HL-60/S4 (cell line): ENCODE results near the gene FAM98A.

ENCODE experiments used
- in situ Hi-C: fragments of 300-500 bp; cut with MboI; formaldehyde crosslinking; loops from 2 replicates; pipeline ENCODE4 v1.14.3; 2022; ENCODE audit warnings: low sequenced_read_pairs

Gene FAM98A

DNA sequence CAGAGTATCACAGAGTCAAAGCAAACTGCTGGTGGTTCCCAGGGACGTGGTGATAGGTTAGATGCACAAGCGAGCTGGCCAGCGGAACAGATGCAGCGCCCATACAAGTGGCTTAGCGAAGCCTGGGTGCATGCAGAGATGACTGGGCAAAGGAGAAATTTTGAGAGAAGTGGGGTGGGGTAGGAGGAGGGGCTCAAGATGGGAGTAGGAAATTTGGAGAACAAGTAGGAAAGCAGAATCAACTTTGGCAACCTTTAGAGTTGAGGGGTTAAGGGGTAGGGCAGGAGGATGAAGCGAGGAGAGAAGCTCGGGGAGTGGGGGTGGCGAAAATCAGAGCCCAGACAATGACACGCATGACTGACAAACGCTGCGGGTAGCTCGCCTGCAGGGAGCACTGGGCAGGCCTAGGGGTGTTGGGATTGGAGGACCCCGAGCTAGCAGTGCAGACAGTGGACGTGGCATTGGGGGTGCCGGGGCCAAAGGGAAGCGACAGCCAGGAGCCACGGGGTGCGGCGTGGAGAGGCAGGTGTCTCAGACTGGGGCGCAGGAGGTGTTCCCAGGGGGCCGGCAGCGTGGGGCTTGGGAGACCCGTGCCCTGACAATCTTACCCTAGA, 431 bp downstream of the FAM98A start:
- in situ Hi-C loops = no loop called here

DNA sequence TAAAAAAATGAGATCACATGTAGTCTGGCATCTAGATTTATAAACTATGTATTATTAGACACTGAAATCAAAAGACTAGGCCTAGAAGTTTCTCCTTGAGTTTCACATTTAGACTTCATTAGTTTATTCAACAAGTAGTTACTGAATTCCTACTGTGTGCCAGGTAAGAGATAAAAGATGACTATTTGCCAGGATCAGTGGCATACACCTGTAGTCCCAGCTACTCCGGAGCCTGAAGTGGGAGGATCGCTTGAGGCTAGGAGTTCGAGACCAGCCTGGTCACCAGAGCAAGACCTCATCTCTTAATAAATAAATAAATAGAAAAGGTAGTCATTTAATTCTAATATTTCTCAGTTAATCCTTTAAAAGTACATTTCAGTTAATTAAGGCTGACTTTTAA, 2.1 kb downstream of the FAM98A start:
- in situ Hi-C loops = no loop called here

DNA sequence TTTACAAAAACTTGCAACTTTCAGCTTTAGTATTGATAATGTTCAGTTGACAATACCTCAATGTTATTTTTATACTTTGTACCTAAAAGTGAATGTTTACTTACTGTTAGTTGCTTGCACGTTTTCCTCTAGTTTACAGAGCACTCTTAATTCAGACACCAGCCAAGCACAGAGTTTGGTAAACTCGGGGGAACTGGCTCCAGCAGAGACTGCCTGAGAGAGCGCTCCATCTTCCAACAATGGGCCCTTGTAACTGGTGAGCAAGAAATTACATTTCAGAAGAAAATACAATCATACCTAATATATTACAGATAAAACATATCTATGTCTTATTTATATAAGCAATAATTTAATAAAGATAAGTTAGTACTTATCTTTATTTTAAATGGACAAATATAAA, 3.7 kb downstream of the FAM98A start:
- in situ Hi-C loops = no loop called here

DNA sequence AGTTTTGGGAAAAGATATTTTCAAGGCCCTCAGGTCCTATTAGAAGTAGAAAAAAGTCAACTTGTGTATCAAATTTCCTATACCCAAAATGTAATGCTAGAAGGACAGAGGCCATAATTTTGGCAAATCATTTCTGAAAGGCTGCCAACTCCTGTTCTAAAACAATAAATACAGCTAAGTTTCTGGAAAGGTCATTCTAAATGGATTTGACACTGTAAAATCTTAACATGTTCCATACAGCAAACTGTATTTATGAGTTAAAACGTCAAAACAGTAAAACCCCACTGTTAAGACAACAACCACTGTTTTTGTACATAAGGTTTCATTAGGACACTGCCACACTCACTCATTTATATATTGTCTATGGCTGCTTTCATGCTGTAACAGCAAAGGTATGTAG, 9.7 kb downstream of the FAM98A start:
- in situ Hi-C loops = no loop called here

DNA sequence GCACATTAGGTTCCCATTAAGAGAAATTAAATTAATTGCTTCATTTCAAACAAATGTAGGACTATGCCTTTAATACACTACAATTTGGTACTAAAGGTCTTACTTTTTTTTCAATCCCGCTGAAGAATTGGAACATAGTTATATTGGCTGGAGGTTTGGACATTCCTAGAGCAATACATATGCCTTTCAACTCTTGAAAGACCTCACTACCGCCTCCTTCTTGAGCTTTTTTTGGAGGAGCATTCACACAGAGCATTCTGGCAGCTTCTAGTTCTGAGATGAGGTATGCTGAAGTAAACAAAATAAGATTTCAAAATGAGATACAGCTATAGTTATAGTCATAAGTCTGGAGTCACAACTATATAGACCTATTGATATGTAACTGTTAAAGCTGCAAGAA, 10.9 kb downstream of the FAM98A start:
- in situ Hi-C loops = no loop called here

DNA sequence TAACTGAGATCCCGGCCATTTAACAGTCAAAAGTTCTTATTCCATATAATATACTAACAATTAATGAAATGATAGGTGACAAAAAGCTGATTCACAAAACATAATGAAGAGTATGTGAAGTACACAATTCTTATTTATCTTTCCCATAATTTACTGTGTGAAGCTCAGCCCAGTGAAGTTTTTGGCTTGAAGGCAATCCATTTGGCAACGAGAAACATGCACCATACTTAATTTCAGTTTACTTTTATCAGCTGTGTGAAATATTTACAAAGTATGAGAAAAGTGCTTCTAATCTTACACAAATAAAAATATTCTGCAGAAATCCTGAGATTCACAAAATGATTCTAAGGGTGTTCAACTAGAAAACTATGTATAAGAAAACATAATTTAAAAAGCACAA, 12.3 kb downstream of the FAM98A start:
- in situ Hi-C loops = no loop called here

DNA sequence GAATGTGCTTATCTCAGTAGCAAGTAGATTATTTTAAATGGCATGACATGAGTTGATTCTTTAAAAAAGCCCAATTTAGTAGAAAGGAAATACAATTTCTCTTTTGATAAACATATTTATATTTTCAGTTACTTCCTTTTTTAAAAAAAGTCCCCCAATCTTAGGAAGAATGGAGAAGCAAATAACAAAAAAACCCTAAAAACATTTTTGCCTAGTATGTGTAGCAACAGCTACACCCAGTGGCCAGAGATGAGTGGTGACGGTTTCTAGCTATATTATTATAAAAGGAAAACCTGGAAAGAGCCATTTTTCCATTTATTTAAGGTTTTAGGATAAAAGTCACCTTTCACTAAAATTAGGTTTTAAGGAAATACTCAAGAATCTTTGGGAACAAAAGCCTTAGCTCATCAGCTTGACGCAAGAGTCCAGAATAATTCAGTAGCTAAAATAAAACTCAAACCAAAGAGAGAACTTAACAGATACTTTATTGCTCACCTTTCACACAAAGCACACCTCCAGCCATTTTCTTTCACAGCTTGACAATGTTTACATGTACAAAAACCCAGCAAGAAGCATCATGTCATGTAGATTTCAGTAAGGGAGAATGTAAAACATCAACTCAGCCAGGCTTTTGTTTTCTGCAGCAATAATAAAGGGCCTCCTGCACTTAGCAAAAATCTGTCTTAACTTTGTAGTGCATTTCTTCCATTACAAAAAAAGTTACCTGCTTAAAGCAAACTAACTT, 15.7 kb downstream of the FAM98A start:
- in situ Hi-C loops = no loop called here

DNA sequence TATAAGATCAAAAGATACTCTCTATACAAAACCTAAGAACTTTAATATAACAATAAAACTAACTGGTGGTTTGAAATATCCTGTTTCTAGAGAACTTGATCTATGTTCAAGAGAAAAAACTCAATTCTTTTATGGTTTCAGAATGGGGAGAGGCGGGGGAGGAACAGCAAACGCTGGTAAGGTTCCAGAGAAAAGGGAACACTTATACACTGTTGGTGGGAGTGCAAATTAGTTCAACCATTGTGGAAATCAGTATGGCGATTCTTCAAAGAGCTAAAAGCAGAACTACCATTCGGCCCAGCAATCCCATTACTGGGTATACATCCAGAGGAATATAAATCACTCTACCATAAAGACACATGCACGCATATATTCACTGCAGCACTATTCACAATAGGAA, 17.2 kb downstream of the FAM98A start:
- in situ Hi-C loops = no loop called here

DNA sequence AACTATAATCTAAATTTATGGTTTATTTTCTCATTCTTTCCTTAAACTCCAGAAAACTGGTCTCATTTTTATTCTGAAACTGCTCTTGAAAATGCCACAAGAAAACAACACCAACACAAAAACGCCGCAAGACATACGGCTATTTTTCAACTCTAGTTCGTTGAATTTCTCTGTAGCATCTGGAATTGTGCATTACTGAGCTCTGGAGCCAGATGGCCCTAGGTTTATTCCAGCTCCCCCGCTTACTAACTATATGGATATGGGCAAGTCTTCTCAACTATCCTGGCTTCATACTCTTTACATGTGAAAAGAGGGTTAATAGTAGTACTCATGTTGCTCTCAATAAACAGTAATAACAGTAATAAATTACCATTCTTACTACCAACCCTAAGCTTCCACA, 19.9 kb downstream of the FAM98A start:
- in situ Hi-C loops = no loop called here

DNA sequence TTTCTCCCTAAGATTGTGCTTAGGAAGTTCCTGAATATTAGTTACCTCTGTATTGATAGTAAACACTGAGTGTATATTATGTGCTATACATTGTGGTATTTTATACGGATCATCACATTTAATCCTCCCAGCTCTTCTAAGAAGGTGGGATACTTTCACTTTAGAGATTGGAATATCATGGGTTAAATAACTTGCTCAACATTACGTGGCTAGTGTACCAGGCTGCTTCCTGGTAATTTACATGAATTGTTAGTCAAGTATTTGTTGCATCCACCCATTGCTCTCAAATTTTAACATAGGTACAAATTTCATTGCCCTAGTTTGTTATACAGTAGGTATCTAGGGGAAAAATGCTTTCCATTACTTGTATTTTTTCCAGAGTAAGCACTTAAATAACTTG, 21.4 kb downstream of the FAM98A start:
- in situ Hi-C loops = no loop called here

DNA sequence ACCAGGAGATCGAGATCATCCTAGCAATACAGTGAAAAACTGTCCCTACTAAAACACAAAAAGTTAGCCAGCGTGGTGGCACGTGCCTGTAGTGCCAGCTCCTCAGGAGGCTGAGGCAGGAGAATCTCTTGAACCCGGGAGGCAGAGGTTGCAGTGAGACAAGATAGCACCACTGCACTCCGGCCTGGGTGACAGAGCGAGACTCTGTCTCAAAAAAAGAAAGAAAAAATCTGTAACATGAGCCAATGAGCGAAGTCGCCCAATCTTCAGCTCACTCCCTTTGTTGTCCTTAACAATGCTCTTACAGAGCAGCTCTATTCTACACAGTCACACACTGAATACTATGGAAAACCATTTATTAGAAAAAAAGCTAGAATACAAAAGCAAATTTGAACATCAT, 22.0 kb downstream of the FAM98A start:
- in situ Hi-C loops = no loop called here

DNA sequence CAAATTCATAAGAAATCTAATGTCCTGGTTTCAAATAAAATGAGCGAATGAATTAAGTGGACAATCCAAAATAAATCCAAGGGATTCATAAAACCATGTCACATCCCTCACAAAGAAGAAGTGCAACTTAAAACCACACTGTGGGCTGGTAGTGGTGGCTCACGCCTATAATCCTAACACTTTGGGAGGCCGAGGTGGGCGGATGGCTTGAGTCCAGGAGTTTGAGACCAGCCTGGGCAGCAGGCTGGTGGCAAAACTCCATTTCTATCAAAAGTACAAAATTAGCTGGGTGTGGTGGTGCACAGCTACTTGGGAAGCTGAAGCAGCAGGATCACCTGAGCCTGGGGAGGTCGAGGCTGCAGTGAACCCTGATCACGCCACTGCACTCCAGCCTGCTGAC, 25.4 kb downstream of the FAM98A start:
- in situ Hi-C loops = no loop called here

DNA sequence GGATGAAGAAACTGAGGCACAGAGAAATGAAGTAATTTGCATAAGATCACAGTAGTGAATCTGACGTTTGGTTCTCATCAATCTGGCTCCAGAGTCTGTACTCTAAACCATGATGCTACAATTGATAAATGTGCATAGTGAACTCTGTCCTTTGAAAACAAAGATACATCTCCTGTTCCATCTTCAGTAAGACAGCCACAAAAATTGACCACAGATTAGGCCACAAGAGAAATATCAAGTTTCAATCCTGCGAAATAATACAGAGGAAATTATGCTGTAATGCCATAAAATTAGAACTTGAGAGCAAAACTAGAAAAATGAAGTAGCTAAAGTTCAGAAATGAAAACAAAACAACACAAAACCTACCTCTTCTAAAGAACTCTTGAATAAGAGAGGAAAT, 28.4 kb downstream of the FAM98A start:
- in situ Hi-C loops = no loop called here

DNA sequence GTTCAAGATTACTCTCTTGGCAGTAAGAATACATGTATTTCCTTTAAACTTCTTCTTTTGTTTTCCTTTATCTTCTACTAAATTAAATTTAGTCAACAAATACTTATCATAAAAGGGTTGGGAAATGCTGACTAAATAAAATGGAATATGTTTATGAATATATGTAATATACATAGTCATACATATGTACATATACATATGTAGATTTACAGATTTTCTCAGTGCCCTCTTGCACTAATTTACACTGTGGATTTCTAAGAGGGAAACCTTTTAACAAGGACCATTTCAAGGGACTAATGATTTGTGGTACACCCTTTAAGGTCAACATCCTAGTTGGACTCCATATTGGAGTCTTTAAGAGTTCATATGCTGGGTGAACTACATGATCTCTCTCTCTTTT, 37.2 kb downstream of the FAM98A start:
- in situ Hi-C loops = no loop called here

DNA sequence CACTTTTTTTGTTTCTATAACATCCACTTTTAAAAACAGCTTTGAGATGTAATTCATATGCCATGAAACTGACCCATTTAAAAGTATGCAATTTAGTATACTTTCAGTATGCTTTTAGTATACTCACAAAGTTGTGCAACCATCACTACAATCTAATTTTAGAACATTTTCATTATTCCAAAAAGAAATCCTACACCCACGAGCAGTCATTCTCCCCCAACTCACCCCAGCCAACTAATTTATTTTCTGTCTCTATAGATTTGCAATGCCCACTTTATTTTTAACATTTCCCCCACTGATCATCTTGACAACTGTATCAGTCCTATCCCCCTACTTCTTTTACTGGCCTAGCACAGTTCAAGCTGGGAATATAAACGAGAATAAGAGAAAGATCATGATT, 39.1 kb downstream of the FAM98A start:
- in situ Hi-C loops = no loop called here

DNA sequence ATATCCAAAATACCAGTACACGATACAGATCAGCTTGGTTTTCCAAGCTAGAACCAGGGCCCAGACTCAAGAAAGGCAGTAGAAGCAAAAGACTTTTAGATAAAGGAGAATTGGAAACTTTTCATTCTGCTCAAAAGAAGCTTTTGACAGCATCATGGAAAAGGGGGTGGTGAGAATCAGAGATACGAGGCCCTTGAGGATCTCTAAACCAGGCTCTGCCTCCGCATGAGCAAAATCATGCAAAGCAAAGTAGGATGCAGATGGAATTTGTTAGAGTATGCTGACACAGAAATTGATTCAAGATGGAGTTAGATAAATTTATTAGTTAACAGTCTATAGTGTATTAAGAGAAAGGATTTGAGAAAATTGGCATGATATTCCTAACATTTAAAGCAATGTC, 39.8 kb downstream of the FAM98A start:
- in situ Hi-C loops = no loop called here

DNA sequence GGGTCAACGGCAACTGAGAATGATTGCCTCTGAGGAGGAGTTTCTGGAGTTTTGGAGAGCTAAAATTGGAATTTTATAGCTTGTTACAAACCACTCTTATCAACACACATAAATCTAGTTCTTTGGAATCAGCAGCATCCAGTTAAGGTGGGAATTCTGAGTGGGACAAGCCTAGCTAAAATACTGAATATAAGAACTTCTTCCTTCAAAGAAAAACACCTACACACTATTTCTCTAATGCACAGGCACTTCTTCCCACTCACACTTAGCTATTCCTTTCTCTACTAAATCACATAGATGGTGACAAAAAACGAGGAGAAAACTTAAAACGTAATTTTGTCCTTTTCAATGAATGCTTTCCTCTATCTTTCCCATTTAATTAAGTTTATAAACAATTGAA, 43.4 kb downstream of the FAM98A start:
- in situ Hi-C loops = no loop called here

DNA sequence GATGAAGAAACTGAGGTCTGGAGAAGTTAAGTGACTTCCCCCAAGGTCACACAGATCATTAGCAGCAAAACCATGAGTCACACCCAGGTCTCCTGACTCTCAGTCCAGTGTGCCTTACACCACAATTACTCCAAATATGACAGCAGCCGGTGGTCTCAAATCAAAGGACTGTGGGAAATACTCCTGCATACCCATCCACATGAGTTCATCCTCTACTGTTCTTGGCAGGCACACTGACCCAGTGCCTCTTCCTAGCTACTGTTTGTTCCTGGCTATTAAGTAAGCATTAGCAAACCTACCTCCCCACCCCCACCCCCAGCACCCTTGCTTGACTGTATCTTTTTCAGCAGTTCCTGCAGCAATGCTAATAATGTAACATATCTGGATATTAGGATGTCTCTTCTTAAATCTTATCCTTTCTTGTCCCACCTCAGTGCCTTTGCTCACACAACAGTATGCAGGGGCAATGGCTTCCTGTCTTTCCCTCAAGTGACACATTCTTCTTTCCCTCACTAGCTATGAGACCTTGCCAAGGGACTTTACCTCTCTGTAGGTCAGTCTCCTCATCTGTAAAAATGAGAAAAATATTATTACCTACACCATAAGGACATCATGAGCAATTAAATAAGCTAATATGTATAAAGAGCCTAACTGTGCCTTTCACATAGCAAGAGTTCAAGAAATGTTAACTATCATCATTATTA, 46.2 kb downstream of the FAM98A start:
- in situ Hi-C loops = no loop called here

DNA sequence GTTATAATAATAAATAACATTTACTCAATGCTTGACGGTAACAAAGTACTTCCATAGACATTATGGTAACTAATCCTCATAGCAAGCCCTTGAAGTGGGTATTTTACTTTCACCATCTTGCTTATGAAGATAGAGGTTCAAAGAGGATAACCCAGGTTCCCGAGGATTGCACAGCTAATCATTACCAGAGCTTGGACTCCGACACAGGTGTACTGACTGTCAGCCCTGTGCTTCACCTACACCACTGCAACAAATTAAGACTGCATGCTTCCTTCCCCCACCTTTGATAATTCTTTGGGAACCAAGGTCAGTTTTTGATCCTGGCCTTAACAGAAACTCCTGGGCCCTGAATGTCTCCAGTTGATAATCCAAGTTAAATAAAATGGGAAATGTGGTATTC, 48.9 kb downstream of the FAM98A start:
- in situ Hi-C loops = no loop called here

DNA sequence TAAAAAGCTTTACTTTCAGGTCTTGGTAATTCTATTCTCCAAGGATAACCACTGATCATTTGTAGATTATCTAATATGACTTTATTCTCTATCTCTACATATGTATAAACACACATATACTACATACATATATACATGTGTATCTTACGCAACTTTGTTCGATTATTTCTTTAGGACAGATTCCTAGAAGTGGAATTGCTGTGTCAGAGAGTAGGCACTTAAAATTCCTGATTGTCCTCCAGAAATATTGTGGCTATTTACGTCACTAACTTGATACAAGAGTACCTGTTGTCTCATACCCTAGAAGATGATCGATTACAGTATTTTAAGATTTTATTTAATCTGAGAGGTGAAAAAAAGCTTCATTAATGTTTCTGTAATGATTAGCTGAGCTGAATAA, 57.9 kb downstream of the FAM98A start:
- in situ Hi-C loops = no loop called here

DNA sequence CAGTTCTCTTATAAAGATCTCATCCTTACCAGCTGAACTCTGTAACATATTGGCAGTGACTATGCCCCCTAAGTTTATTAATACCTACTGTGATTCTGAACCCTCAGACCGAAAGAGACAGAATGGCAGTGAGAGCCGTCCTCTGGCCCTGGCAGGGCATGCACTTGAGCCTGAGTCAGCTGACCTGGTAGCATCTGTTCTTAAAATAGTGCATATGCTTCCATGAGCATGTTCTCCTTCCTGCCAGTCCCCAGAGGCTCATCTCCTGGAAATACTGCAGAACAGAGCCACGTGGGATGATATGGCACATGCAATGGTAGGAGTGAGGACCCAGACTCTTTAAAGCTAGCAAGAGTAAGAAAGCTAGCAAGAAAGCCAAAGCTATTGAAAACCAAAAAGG, 63.7 kb downstream of the FAM98A start:
- in situ Hi-C loops = no loop called here
